Ascending aorta (tissue), 2 donors: Measurements from ENCODE around the gene CENPP. TPM values are rescaled to one million over a fixed set of nuclear protein-coding genes. Genes with fewer than 3 reads are reported as not detected.
A peak's percentile ranks its signal among the peaks of the same experiment; 100 is the strongest.

Experiments
- DNase-seq, 2 donors: peaks; one replicate each; pipeline ENCODE4 v3.0.0-alpha.2; 2019; ENCODE audit warnings: low spot score in 2 of 2
- H3K27ac ChIP-seq, 2 donors: fragments of 200-600 bp; sonication (generic); one replicate each; pipeline ENCODE4 v1.5.1; 2016 to 2017; ENCODE audit warnings: mild to moderate bottlenecking in 1 of 2
- H3K27me3 ChIP-seq: fragments of 200-600 bp; sonication (generic); one replicate; pipeline ENCODE4 v1.5.1; 2017
- H3K36me3 ChIP-seq, 2 donors: fragments of 200-600 bp; sonication (generic); one replicate each; pipeline ENCODE4 v1.5.1; 2016
- H3K4me1 ChIP-seq, 2 donors: fragments of 200-600 bp; sonication (generic); one replicate each; pipeline ENCODE4 v1.5.1; 2016 to 2017; ENCODE audit warnings: mild to moderate bottlenecking in 1 of 2
- H3K4me3 ChIP-seq, 2 donors: fragments of 200-600 bp; sonication (generic); one replicate each; pipeline ENCODE4 v1.5.1; 2016 to 2017; ENCODE audit warnings: mild to moderate bottlenecking in 1 of 2
- H3K9me3 ChIP-seq, 2 donors: fragments of 200-600 bp; sonication (generic); one replicate each; pipeline ENCODE4 v1.5.1; 2016
- intact Hi-C: fragments of 100-400 bp; cut with DNase I; formaldehyde crosslinking; loops from one replicate; pipeline ENCODE4 v1.15.1; 2023
- total RNA-seq: library from RNA; depleted of rRNA; stranded (reverse); fragments of >200 nt; gene quantifications from one replicate; pipeline ENCODE4 v1.1.0, GENCODE V29; 2016
- TF ChIP-seq, protein P1 (sequence below), 3 experiments: fragments of 200-600 bp in 2 of 3; fragments of 450-650 bp in 1 of 3; sonication (generic) in 2 of 3; IDR thresholded peaks; one replicate each; pipeline ENCODE4 v1.5.1; 2016 to 2019; ENCODE audit warnings: antibody characterized with exemption in 3 of 3, mild to moderate bottlenecking in 1 of 3, moderate library complexity in 1 of 3

The CENPP gene
- total RNA-seq, 1 donor from 2014 or later = 0.43 TPM

DNA sequence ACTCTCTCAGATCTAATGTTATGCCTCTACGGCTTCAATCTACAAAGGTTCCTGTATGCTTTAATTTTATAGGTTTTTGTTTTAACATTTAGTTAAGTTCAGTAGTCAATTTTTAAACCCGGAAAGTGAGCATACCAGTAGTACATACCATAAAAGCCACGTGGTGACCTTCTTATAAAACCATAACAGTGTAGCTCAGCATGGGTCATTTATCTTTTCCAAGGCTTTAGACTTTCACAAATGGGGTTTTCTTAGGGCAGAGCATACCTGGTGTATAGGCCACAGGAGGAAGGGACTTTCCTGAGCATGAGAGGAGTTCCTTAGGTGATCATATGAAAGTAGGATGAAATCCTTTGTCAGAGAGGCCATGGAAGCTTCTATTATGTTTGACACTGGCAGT is 186.9 kb downstream of the CENPP start:
- intact Hi-C loops = no loop called here
- peaks cover 8 to 9% of the 10 kb centered on the region in 2 donors for H3K36me3 ChIP-seq
- peak overlapping the region; percentile 63 to 66 for H3K27ac ChIP-seq
- TF ChIP-seq, protein P1, sequence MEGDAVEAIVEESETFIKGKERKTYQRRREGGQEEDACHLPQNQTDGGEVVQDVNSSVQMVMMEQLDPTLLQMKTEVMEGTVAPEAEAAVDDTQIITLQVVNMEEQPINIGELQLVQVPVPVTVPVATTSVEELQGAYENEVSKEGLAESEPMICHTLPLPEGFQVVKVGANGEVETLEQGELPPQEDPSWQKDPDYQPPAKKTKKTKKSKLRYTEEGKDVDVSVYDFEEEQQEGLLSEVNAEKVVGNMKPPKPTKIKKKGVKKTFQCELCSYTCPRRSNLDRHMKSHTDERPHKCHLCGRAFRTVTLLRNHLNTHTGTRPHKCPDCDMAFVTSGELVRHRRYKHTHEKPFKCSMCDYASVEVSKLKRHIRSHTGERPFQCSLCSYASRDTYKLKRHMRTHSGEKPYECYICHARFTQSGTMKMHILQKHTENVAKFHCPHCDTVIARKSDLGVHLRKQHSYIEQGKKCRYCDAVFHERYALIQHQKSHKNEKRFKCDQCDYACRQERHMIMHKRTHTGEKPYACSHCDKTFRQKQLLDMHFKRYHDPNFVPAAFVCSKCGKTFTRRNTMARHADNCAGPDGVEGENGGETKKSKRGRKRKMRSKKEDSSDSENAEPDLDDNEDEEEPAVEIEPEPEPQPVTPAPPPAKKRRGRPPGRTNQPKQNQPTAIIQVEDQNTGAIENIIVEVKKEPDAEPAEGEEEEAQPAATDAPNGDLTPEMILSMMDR (IDR thresholded peaks at IDR 0.05) = no peak
- H3K4me1 ChIP-seq = peaks cover 6 to 18% of the 10 kb centered on the region in 2 donors
- no peak overlapping the region for H3K4me3 ChIP-seq
- DNase-seq = no peak
- no peaks in the 10 kb centered on the region for H3K9me3 ChIP-seq
- H3K27me3 ChIP-seq = no peaks in the 10 kb centered on the region

DNA sequence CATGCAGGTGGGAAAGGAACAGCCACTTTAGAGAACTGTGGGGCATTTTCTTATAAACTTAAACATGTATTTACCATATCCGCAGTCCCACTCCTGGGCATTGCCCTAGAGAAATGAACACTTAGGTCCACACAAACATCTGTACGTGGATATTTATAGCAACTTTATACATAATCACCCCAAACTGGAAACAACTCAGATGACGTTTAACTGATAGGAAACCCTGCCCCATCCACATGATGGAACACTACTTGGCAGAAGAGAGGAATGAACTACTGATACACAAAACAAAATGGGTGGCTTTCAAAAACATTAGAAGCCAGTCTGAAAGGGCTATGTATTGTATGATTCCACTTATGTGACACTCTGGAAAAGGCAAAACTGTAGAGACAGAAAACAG is 187.6 kb downstream of the CENPP start:
- Histone ChIP-seq H3K4me3 (no peak overlapping the region), H3K9me3 (no peaks in the 10 kb centered on the region), H3K27me3 (no peaks in the 10 kb centered on the region), H3K4me1 (peaks cover 0 to 14% of the 10 kb centered on the region in 2 donors), H3K27ac (peak overlapping the region; percentile 63 to 66), H3K36me3 (peaks cover 8 to 15% of the 10 kb centered on the region in 2 donors)
- no peak for DNase-seq
- intact Hi-C loops = no loop called here
- TF ChIP-seq, protein P1 (IDR thresholded peaks at IDR 0.05) = no peak

DNA sequence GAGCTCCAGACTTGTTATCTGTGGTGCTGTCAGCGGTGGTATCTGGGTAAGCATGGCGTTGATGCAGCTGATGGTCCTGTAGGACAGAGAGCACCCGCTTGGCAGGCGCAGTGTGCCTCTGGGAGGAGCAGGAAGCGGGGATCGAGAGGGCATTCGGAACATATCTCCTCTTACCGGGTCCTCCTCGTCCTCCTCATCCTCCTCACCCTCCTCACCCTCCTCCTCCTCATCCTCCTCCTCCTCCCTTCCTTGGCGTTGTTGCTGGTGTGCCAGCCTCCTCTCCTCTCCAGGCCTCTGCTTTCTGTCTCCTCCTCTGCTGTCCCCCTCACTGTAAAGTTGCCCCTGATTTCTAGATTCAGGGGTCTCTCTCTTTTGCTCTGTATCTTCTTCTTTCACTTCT is 188.9 kb downstream of the CENPP start:
- Histone ChIP-seq H3K4me1 (peaks cover 0 to 12% of the 10 kb centered on the region in 2 donors), H3K27ac (peak overlapping the region; percentile 26 to 63), H3K4me3 (no peak overlapping the region), H3K27me3 (no peaks in the 10 kb centered on the region), H3K9me3 (no peaks in the 10 kb centered on the region), H3K36me3 (peaks cover 8 to 23% of the 10 kb centered on the region in 2 donors)
- TF ChIP-seq, protein P1 (IDR thresholded peaks at IDR 0.05) = no peak
- no peak for DNase-seq
- intact Hi-C loops = no loop called here

DNA sequence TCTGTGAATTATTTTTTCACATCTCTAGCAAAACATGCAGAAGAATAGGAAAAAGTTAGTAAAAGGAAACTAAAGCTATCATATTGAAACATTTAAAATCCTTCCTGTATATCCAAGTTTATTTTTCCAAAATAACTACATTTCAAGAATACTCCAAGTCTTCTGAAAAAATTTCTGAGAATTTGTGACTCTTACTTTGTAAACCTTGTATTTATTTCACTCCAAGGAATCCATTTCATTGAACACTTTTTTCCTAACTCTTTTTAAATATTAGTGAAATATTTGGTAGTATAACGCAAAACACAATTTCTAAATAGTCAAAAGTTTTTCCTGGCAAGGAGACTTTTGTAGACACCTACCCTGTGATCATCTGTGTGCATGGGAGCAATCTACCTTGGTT is 190.8 kb downstream of the CENPP start:
- Histone ChIP-seq H3K4me1 (peaks cover 0 to 12% of the 10 kb centered on the region in 2 donors), H3K4me3 (no peak overlapping the region), H3K36me3 (peaks cover 8 to 34% of the 10 kb centered on the region in 2 donors), H3K27ac (no peak overlapping the region), H3K27me3 (no peaks in the 10 kb centered on the region), H3K9me3 (no peaks in the 10 kb centered on the region)
- TF ChIP-seq, protein P1 (IDR thresholded peaks at IDR 0.05) = no peak
- intact Hi-C loops = no loop called here
- DNase-seq = no peak

DNA sequence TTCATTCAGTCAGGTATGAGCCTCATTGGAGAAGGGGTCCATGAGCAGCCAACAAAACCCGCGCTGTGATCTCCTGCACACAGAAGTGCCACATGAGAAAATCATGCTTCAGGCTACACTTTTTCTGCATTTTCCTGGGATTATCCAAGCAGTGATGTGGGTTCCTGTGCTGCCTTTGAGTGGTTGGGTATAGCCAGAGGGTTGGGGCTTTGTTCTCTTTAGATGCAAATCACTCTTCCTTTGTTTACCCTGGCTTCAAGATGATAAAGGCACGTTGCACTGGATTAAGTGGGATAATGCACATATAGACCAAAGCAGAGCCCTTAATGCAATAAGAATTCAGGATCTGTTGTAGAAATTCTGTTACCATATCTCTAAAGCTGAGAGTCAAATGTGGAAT is 191.3 kb downstream of the CENPP start:
- TF ChIP-seq, protein P1 (IDR thresholded peaks at IDR 0.05) = no peak
- intact Hi-C loops = no loop called here
- DNase-seq = no peak
- peaks cover 0 to 12% of the 10 kb centered on the region in 2 donors for H3K4me1 ChIP-seq
- no peaks in the 10 kb centered on the region for H3K27me3 ChIP-seq
- H3K27ac ChIP-seq = no peak overlapping the region
- H3K36me3 ChIP-seq = peaks cover 8 to 35% of the 10 kb centered on the region in 2 donors
- no peak overlapping the region for H3K4me3 ChIP-seq
- H3K9me3 ChIP-seq = no peaks in the 10 kb centered on the region

DNA sequence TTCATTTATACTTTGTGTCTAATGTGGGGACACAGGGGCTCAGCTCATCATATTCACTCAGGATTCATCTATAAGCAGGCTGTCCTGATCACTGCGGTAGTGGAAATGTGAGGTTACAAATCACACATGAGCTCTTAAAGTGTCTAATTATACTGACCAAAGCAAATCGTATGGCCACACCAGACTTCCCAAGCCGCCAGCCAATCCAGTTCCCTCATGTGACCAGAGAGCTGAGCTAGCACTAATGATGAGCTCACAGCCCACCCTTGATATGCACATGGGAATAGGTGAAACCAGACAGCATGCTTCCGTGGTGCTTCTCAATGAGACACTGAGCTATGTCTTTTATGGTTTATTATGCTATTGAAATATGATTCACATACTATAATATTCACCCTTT is 192.4 kb downstream of the CENPP start:
- no peak overlapping the region for H3K4me3 ChIP-seq
- no peak for DNase-seq
- peaks cover 0 to 3% of the 10 kb centered on the region in 2 donors for H3K4me1 ChIP-seq
- H3K27me3 ChIP-seq = no peaks in the 10 kb centered on the region
- H3K9me3 ChIP-seq = no peaks in the 10 kb centered on the region
- H3K27ac ChIP-seq = peak overlapping the region in 1 of 2 donors; percentile 14
- intact Hi-C loops = no loop called here
- TF ChIP-seq, protein P1 (IDR thresholded peaks at IDR 0.05) = no peak
- peaks cover 8 to 38% of the 10 kb centered on the region in 2 donors for H3K36me3 ChIP-seq
